ENCODE measurements around the gene FUBP3. TPM values are rescaled to one million over a fixed set of nuclear protein-coding genes. Genes with fewer than 3 reads are reported as not detected.

FUBP3 gene
- total RNA-seq, 4 donors from 2014 or later = 40.6 to 64.8 (median 46.4) TPM

- 0% methylated on average over 6 of the region's 82 CpGs for whole genome bisulfite sequencing
- intact Hi-C loops (cut with DNase I) = no loop called here
Measured at GRCh38 chr9:130660683-130661450, 81.5 kb downstream of the FUBP3 start.

DNA sequence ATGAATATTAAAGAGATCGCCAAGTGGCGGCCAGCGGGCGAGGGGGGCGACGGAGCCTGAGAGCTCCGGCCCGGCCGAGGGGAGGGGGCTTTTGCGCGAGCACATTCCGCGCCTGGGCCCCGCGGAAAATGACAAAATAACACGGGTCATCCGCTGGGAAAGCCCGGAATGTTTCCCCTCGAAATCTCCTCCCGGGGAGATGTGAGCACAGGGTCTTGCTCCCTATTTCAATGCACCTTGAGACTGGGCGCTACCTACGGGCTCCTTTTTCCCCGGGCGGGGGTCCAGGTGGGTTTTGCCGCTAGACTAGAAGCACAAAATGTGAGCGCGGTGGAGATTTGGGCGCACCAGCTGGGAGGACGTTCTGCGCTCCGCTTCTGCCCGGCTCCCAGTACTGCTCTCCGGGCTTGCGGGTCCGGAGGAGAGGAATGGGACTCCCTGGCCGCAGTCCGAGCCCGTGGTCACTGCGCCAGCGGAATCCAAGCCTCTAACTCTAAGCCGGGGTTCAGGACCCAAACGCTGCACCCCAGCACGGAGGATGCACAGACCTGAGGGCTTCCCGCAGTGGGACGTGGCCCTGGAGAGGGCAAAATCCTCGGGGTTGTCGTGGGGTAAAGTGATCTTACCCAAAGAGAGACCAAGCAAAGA is 82.2 kb downstream of the FUBP3 start:
- H3K27ac ChIP-seq (replicated peaks in 1 of 4) = no peak overlapping the region
- TF ChIP-seq POLR2A (IDR thresholded peaks at IDR 0.05; ENCODE audit: low read depth) (no peak), POLR2AphosphoS5 (IDR thresholded peaks at IDR 0.05) (no peak), EP300 (IDR thresholded peaks at IDR 0.05) (no peak)
- TF ChIP-seq, protein P1, sequence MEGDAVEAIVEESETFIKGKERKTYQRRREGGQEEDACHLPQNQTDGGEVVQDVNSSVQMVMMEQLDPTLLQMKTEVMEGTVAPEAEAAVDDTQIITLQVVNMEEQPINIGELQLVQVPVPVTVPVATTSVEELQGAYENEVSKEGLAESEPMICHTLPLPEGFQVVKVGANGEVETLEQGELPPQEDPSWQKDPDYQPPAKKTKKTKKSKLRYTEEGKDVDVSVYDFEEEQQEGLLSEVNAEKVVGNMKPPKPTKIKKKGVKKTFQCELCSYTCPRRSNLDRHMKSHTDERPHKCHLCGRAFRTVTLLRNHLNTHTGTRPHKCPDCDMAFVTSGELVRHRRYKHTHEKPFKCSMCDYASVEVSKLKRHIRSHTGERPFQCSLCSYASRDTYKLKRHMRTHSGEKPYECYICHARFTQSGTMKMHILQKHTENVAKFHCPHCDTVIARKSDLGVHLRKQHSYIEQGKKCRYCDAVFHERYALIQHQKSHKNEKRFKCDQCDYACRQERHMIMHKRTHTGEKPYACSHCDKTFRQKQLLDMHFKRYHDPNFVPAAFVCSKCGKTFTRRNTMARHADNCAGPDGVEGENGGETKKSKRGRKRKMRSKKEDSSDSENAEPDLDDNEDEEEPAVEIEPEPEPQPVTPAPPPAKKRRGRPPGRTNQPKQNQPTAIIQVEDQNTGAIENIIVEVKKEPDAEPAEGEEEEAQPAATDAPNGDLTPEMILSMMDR (IDR thresholded peaks at IDR 0.05) = no peak
- H3K27me3 ChIP-seq = peaks cover 30 to 100% (median 90%) of the 10 kb centered on the region in 4 donors
- intact Hi-C loops (cut with DNase I) = no loop called here
- 2% methylated on average over 25 of the region's 47 CpGs for WGBS
- H3K36me3 ChIP-seq = no peaks in the 10 kb centered on the region
- peaks cover 65 to 75% (median 75%) of the 10 kb centered on the region in 4 donors for H3K4me1 ChIP-seq
- peak overlapping the region; percentile 42 to 58 (median 48) for H3K4me3 ChIP-seq
- DNase-seq (ENCODE audit: extremely low spot score) = no peak
- no peaks in the 10 kb centered on the region for H3K9me3 ChIP-seq

More at GRCh38 chr9:130660683-130661450, 81.5 kb downstream of the FUBP3 start:
- no peak overlapping the region for H3K27ac ChIP-seq (replicated peaks in 1 of 4)
- H3K4me3 ChIP-seq = peak overlapping the region; percentile 42 to 58 (median 48)
- H3K4me1 ChIP-seq = peaks cover 58 to 68% (median 68%) of the 10 kb centered on the region in 4 donors
- TF ChIP-seq EP300 (IDR thresholded peaks at IDR 0.05) = no peak
- TF ChIP-seq, protein P1 (IDR thresholded peaks at IDR 0.05) = no peak
- TF ChIP-seq POLR2AphosphoS5 (IDR thresholded peaks at IDR 0.05) = no peak
- TF ChIP-seq POLR2A (IDR thresholded peaks at IDR 0.05; ENCODE audit: low read depth) = no peak
- no peak for DNase-seq (ENCODE audit: extremely low spot score)
- H3K36me3 ChIP-seq = no peaks in the 10 kb centered on the region
- H3K9me3 ChIP-seq = no peaks in the 10 kb centered on the region
- peaks cover 30 to 100% (median 83%) of the 10 kb centered on the region in 4 donors for H3K27me3 ChIP-seq

GRCh38 chr9:130662099-130662969 is 83.0 kb downstream of the FUBP3 start:
- Histone ChIP-seq H3K4me3 (peak overlapping the region in 3 of 4 donors; percentile 33 to 39 (median 35)), H3K36me3 (no peaks in the 10 kb centered on the region), H3K27ac (replicated peaks in 1 of 4) (no peak overlapping the region), H3K4me1 (peaks cover 66 to 79% (median 77%) of the 10 kb centered on the region in 4 donors), H3K9me3 (no peaks in the 10 kb centered on the region), H3K27me3 (peaks cover 30 to 100% (median 96%) of the 10 kb centered on the region in 4 donors)
- TF ChIP-seq, protein P1 (IDR thresholded peaks at IDR 0.05) = no peak
- TF ChIP-seq POLR2AphosphoS5 (IDR thresholded peaks at IDR 0.05) (no peak), POLR2A (IDR thresholded peaks at IDR 0.05; ENCODE audit: low read depth) (no peak), EP300 (IDR thresholded peaks at IDR 0.05) (no peak)
- 13% methylated on average over 36 of the region's 49 CpGs for WGBS
- intact Hi-C loops (cut with DNase I) = no loop called here
- DNase-seq (ENCODE audit: extremely low spot score) = no peak

DNA sequence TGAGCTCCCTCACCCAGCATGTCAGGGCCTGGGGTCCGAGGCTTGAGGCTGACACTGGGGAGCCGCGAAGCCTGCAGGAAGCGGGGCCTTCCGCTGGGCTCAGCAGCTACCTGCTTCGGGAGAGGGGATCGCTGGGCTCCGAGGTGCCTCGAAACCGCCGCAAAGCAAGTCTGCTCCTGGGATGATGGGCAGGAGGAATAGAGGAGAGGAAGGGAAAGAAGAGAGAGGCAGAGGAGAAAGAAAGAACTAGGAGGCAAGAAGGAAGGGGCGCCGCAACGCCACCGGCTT is 83.5 kb downstream of the FUBP3 start:
- 10% methylated on average over 15 of the region's 15 CpGs for WGBS
- no peaks in the 10 kb centered on the region for H3K9me3 ChIP-seq
- peaks cover 66 to 79% (median 77%) of the 10 kb centered on the region in 4 donors for H3K4me1 ChIP-seq
- H3K36me3 ChIP-seq = no peaks in the 10 kb centered on the region
- no peak for DNase-seq (ENCODE audit: extremely low spot score)
- H3K27me3 ChIP-seq = peaks cover 30 to 100% (median 95%) of the 10 kb centered on the region in 4 donors
- H3K4me3 ChIP-seq = peak overlapping the region; percentile 24 to 39 (median 34)
- intact Hi-C loops (cut with DNase I) = no loop called here
- TF ChIP-seq EP300 (IDR thresholded peaks at IDR 0.05) (no peak), POLR2A (IDR thresholded peaks at IDR 0.05; ENCODE audit: low read depth) (no peak), POLR2AphosphoS5 (IDR thresholded peaks at IDR 0.05) (no peak)
- TF ChIP-seq, protein P1 (IDR thresholded peaks at IDR 0.05) = no peak
- H3K27ac ChIP-seq (replicated peaks in 1 of 4) = no peak overlapping the region
